H1 (cell line): ENCODE measurements around the gene CEBPB. TPM values are rescaled to one million over a fixed set of nuclear protein-coding genes. Genes with fewer than 3 reads are reported as not detected.

Source experiments
- EP300 ChIP-seq, 2 experiments: IDR thresholded peaks; 1 replicate in 1 of 2; 2 replicates in 1 of 2; pipeline ENCODE4 v1.6.1; 2011 to 2012; ENCODE audit warnings: low read depth in 2 of 2, low read length in 2 of 2, mild to moderate bottlenecking in 2 of 2, borderline replicate concordance in 1 of 2, inconsistent platforms in 1 of 2, moderate library complexity in 1 of 2
- JUN ChIP-seq: IDR thresholded peaks from 2 replicates; pipeline ENCODE4 v1.6.1; 2011; ENCODE audit warnings: low read depth, mild to moderate bottlenecking, improper control_type of control experiment, low read length
- MAFK ChIP-seq: IDR thresholded peaks from 2 replicates; pipeline ENCODE4 v1.6.1; 2012; ENCODE audit warnings: low read depth, mild to moderate bottlenecking, improper control_type of control experiment, low read length
- POLR2AphosphoS5 ChIP-seq: IDR thresholded peaks from 2 replicates; pipeline ENCODE4 v1.6.1; 2011; ENCODE audit warnings: low read depth, low read length
- RAD21 ChIP-seq, 2 experiments: IDR thresholded peaks in 1 of 2; conservative IDR thresholded peaks in 1 of 2; 2 replicates each; pipeline ENCODE4 v1.6.1; 2011; ENCODE audit warnings: low read depth in 2 of 2, low read length in 2 of 2, improper control_type of control experiment in 1 of 2, inconsistent platforms in 1 of 2, mild to moderate bottlenecking in 1 of 2, moderate library complexity in 1 of 2
- SIN3A ChIP-seq, 2 experiments: IDR thresholded peaks in 1 of 2; conservative IDR thresholded peaks in 1 of 2; 2 replicates each; pipeline ENCODE4 v1.6.1; 2011 to 2012; ENCODE audit warnings: low read length in 2 of 2, improper control_type of control experiment in 1 of 2, low read depth in 1 of 2, mild to moderate bottlenecking in 1 of 2
- TBP ChIP-seq: IDR thresholded peaks from 2 replicates; pipeline ENCODE4 v1.6.1; 2011; ENCODE audit warnings: low read depth, low read length, improper control_type of control experiment
- YY1 ChIP-seq: IDR thresholded peaks from 2 replicates; pipeline ENCODE4 v1.6.1; 2011; ENCODE audit warnings: low read depth, mild to moderate bottlenecking, low read length
- polyA plus RNA-seq, 7 experiments: library from polyadenylated mRNA; depleted of rRNA in 3 of 7; stranded (reverse) in 5 of 7; unstranded in 2 of 7; fragments of >200 nt in 5 of 7; fragments of 200-250 nt in 2 of 7; gene quantifications; 1 replicate in 5 of 7; 2 replicates in 1 of 7; 4 replicates in 1 of 7; pipeline versions ENCODE4 v1.2.1 to v1.2.3, GENCODE V29; 2011 to 2013; ENCODE audit warnings: missing spikeins in 2 of 7, mixed read lengths in 2 of 7
- total RNA-seq: library from RNA; stranded (reverse); fragmentation: NEBNext Ultra II Directional; extraction: Animal tissue kit (Norgen Biotek cat#: 25700); gene quantifications from 2 replicates; pipeline ENCODE4 v1.2.1, GENCODE V29; 2021

The CEBPB gene
- total and polyA plus RNA-seq, 2 of the 8 experiments (the other 6 are each of a cell fraction or from before 2014, with no cell fraction given): 7.1 to 24.1 TPM

GRCh38 chr20:50191544-50192363, 1.1 kb downstream of the CEBPB start (continued):
- TF ChIP-seq RAD21 (IDR thresholded peaks at IDR 0.05 in 1 of 2, conservative IDR thresholded peaks at IDR 0.05 in 1 of 2; ENCODE audit: low read depth in 2 of 2, low read length in 2 of 2) (no peak), MAFK (no peak), YY1 (peak; percentile 45; the same call in 1 of the 2 replicates), EP300 (IDR thresholded peaks at IDR 0.05; ENCODE audit: borderline replicate concordance in 1 of 2, low read depth in 2 of 2, low read length in 2 of 2) (no peak), SIN3A (conservative IDR thresholded peaks at IDR 0.05 in 1 of 2, IDR thresholded peaks at IDR 0.05 in 1 of 2; ENCODE audit: low read depth in 1 of 2, low read length in 2 of 2) (0 out of 4 replicates have a peak, but pooled peaks have one; percentile 3 to 34), POLR2AphosphoS5 (peak; percentile 53; the same call in 1 of the 2 replicates), JUN (no peak), TBP (peak; percentile 19; the same call in 1 of the 2 replicates)
